NCI-H2227 treated with DMSO at 0.1 percent for 48 hours (cell line): Measurements from ENCODE around the gene PLD4.
A peak's percentile ranks its signal among the peaks of the same experiment; 100 is the strongest.
"Not testable (repeated sequence)": the region's sequence is repeated elsewhere in the genome, so short reads cannot be mapped to it uniquely, and the experiment has no call there.

Experiments
- DNase-seq: peaks from one replicate; lab custom pipeline; 2025; lab: John Stamatoyannopoulos, UW

The PLD4 gene

GRCh38 chr14:104885973-104886689 is 38.5 kb upstream of the PLD4 start:
- no peak for DNase-seq

GRCh38 chr14:104886690-104887622 is 37.7 kb upstream of the PLD4 start:
- DNase-seq = no peak

- DNase-seq = no peak
Observed at GRCh38 chr14:104887623-104888488, 36.8 kb upstream of the PLD4 start.

- DNase-seq = no peak
Observed at GRCh38 chr14:104888489-104889374, 35.9 kb upstream of the PLD4 start.

GRCh38 chr14:104889375-104889757 is 35.3 kb upstream of the PLD4 start:
- DNase-seq = no peak

- DNase-seq = not testable (repeated sequence)
Observed at GRCh38 chr14:104890292-104890691, 34.4 kb upstream of the PLD4 start.

GRCh38 chr14:104891121-104891551 is 33.5 kb upstream of the PLD4 start:
- no peak for DNase-seq

GRCh38 chr14:104891664-104892530 is 32.8 kb upstream of the PLD4 start:
- DNase-seq = no peak

- DNase-seq = no peak
Observed at GRCh38 chr14:104892531-104893434, 31.9 kb upstream of the PLD4 start.

GRCh38 chr14:104893435-104894207 is 31.1 kb upstream of the PLD4 start:
- DNase-seq = no peak

- no peak for DNase-seq
Observed at GRCh38 chr14:104894331-104895206, 30.1 kb upstream of the PLD4 start.

- DNase-seq = no peak
Observed at GRCh38 chr14:104895207-104895785, 29.4 kb upstream of the PLD4 start.

GRCh38 chr14:104895786-104896661 is 28.7 kb upstream of the PLD4 start:
- DNase-seq = peak; percentile 45

- DNase-seq = no peak
Observed at GRCh38 chr14:104897330-104898194, 27.1 kb upstream of the PLD4 start.

GRCh38 chr14:104898195-104898558 is 26.5 kb upstream of the PLD4 start:
- DNase-seq = no peak
